Inflammatory macrophage treated with lipopolysaccharide for 4 hours (primary cell): ENCODE results near the gene ZNF239.
"Not testable (repeated sequence)": the region's sequence is repeated elsewhere in the genome, so short reads cannot be mapped to it uniquely, and the experiment has no call there.

ENCODE experiments used
- DNase-seq: peaks from one replicate; pipeline ENCODE4 v3.0.0-alpha.2; 2020

Gene ZNF239

DNA sequence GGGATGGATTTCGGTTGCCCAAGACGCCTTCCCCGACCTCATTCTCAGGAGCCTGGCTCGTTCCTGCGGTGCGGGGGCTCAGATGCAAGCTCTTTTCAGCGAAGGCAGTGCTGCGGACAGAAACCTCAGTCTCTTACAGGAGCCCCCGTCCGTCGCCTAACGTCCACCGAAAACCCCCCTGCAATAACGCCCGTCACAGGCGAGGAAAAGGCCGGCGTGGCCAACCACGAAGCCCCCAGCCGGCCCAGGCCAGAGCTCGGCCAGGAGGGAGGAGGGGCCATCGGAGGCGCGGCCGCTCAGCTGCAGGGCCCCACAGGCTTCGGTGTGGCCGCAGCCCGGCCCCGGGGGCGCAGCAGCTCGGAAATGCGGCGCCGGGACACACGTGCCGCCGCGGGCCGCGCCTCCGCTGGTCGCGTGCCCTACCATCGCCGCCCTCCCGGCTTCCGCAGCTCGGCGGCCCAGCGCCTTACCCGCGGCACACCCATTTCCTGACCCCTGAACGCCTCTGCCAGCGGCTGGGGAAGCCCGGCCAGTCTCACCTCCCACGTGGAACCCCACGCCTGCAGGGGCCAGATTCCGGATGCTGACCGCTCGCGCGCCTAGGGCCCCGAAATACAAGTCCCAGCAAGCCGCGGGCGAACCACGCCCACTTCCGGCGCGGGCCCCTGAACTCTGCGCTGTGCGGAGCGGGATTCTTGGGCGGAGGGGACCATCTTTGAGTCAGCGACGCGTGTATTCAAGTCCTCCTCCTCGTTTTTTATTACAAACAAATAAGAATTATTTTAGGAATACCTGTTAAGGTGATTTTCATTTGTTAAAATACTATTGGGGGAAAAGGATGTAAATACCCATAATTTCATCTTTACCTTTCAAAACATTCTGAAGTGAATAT is at the start of gene ZNF239:
Gene ZNF239 (minus strand): TSS at position 616 of the 892 bp plus-strand sequence. CDS start 16,537 bp downstream, outside the sequence.
- peak; percentile 67 for DNase-seq

DNA sequence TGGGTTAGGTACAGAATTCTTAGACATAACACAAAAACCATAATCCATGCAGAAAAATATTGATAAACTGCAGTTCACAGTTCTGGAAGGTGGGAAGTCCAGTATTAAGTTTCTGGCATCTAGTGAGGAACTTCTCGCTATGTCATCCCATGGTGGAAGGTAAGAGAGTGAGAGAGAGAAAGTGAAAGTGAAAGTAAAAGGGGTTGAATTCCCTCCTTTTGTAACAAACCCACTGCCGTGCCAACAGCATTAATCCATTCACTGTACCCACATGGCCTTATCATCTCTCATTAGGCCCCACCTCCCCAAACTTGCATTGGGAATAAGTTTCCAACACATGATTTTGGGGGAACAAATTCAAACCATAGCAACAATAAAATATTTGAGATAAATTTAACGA is 48.9 kb upstream of the ZNF239 start:
- peak; percentile 43 for DNase-seq

DNA sequence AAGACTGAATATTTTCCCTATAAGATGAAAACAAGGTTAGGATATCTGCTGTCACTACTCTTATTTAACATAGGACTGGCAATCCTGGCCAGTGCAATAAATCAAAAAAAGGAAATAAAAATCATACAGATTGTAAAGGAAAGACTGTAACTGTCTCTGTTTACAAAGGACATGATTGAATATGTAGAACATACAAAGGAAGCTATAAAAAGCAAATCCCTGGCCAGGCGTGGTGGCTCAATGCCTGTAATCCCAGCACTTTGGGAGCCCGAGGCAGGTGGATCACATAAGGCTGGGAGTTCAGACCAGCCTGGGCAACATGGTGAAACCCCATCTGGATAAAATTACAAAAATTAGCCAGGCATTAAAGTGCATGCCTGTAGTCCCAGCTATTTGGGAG is 47.6 kb upstream of the ZNF239 start:
- no peak for DNase-seq

DNA sequence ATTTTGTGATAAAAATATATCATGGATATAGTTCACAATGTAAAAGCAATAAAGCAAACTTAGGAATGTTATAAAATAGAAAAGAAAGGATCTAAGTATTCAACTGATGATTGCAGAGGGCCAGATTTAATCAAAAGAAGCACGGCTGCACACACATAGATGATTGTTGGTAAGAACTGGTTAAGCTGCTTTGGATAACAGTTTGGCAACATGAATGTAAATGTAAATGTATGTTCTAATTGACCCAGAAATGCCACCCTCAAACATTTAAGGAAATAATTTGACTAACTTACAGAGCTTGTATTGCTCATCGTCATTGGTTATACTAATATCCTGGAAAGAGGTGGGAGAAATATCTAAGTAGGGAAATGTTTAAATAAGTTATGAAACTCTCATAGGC is 45.0 kb upstream of the ZNF239 start:
- DNase-seq: no peak

DNA sequence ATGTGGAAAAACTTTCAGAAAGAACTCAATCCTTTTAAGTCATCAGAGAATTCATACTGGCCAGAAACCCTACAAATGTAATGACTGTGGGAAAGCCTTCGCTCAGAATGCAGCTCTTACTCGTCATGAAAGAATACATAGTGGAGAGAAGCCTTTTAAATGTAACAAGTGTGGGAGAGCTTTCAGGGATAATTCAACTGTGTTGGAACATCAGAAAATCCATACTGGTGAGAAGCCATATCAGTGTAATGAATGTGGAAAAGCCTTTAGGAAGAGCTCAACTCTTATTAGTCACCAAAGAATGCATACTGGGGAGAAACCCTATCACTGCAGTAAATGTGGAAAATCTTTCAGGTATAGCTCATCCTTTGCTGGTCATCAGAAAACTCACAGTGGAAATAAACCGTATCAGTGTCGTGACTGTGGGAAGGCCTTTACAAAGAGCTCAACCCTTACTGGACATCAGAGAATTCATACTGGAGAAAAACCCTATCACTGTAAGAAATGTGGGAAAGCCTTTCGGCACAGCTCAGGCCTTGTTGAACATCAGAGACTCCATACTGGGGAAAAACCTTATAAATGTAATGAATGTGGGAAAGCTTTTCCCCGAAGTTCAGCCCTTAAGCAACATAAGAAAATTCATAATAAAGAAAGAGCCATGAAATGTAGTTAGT is 42.4 kb upstream of the ZNF239 start:
- DNase-seq: no peak

DNA sequence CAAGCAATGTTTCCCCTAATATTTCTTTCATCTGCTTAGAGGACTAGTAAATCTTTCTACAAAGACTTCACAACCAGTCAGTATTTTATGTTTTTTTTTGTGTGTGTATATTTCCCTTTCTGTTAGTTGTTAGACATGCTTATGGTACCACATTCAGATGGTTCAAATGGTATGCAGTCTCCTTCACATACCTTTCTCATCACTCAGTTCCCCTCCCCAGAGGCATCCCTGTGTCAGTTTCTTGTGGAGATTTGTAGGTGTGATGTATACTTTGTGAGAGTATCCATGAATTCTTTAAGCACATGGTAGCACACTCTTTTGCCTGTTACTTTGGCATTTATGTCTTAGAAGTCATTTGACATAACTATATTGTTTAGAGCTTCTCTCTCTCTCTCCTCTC is 36.2 kb upstream of the ZNF239 start:
- no peak for DNase-seq

DNA sequence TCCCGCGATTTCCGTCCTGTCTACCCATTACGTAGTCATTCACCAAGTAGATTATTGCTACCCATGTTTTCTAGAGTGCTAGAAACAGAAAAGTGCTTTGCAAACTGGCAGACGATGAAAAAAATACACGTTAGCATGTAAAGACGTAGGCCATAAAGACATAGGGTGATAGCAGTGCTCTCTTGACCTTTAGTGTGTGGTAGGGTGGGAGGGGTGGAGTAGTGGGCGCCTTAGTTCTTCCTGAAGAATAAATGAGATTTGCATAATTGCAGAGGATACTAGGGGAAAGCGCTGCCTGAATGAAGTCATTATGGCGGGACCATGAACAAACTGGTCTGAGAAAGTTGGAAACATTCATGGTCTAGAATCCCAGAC is 32.8 kb upstream of the ZNF239 start:
- DNase-seq: no peak

DNA sequence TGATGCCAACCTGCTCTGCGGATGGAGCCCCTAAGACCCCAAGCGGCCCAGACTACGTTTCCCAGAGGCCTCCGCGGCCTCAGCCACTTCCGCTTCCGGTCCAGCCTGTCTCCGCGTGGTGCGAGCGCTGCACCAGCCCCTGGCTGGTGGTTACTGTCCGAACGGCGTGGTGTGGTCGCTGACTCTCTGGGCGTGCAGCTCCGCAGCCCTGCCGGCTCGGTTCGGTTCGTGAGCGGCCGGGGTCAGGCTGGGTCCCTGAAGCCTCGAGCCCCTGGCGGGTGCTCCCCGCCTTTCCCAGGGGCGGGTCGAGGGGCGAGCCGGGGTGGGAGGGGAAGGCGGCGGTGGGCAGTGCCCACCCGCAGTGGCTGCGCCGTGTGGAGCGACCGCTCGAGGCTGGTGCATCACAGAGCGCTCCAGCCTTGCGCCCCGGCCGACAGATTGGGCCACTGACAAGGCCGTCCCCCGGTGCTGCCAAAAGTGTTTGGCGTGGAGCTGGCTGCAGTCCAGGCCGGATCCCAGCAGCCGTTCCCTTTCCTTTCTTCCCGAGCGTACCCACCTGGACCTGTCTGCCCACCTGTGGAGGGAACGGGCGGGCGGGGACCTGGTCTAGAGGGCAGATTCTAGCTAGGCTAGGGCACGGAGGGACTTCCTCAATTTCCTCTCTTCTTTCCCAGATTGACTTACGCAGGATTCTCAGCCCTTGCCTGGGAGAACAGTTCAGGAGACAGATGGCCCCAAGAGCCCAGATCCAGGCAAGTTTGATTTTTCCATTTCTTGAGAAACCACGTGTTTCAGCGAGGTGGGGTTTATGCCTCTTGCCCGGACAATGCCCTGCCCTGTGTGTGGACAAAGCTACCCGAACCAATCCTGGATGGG is 32.1 kb upstream of the ZNF239 start, which contains the start of gene ZNF485:
Gene ZNF485 (plus strand): TSS at position 116 of the 876 bp plus-strand sequence. CDS start 613 bp downstream, at position 729.
- peak; percentile 40 for DNase-seq

DNA sequence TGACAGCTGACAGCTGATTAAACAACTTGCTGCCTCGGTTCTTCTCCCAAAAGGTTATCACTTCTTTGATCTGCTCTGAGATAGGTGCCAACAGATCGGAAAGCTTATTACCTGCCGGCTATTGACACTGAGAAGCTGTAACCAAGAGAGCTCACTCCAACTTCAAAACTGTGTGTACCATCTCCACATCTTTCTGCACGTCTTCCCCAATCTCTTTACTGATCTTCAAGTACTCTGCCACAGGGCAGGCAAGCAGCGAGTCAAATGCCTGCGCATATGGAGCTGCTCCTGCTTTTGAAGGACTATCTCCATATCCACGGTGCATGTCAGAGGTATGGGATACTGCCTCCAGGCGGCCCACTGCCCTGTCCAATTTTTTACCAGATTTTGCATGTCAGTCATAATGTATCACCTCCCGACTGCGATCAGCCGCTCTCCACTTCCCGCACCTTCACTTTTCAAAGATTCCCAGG is 31.5 kb upstream of the ZNF239 start:
- DNase-seq: no peak

DNA sequence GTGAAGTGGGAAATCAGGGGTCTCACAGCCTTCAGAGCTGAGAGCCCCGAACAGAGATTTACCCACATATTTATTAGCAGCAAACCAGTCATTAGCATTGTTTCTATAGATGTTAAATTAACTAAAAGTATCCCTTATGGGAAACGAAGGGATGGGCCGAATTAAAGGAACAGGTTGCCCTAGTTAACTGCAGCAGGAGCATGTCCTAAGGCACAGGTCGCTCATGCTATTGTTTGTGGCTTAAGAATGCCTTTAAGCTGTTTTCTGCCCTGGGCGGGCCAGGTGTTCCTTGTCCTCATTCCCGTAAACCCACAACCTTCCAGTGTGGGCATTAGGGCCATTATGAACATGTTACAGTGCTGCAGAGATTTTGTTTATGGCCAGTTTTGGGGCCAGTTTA is 27.2 kb upstream of the ZNF239 start:
- not testable (repeated sequence) for DNase-seq

DNA sequence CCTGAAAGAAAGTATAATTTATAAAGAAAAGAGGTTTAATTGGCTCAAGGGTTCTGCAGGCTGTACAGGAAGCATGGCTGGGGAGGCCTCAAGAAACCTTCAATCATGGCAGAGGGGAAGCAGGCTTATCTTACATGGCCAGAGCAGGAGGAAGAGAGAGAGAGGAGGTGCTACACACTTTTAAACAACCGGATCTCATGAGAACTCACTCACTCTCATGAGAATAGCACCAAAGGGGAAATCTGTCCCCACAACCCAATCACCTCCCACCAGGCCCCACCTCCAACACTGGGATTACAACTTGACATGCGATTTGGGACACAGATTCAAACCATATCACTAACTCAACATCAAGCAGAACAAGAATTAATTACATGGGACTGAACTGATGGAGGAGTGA is 24.9 kb upstream of the ZNF239 start:
- no peak for DNase-seq

DNA sequence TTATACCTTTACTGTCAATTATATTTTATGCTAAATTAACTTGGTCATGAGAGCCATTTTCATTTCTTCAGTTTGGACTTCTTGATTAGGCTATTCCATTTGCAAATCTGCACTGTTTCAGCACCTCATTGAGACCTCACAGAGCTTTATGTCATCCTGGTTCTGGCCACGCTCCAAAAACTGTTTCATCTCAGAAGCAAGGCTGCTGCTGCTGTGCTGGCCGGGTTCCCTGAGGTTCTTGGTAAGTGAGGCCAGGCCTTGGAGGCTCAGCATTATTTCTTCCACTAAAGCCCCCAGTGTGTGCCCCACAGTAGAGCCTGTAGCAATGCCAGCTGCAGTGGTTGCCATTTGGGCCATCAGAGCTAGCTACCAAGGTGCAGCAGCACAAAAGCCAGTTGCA is 24.0 kb upstream of the ZNF239 start:
- DNase-seq: no peak

DNA sequence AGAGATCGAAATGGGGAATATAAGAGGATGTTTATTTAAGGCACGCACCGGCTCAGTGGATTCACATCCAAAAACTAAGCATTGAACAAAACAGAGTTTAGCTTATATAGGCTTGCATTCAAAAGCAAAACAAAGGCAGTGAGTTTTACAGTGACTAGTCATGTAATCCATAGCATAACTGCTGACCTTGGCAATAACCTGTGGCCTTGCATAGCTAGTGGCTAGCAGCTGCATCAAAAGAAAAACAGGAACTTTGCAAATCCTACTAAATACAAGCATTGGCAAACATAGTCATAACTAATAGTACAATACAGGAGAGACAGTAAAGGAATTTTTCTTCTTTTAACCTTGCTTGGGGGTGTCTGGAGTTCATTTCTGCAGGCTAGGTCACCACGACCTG is 22.1 kb upstream of the ZNF239 start:
- DNase-seq: peak; percentile 41

DNA sequence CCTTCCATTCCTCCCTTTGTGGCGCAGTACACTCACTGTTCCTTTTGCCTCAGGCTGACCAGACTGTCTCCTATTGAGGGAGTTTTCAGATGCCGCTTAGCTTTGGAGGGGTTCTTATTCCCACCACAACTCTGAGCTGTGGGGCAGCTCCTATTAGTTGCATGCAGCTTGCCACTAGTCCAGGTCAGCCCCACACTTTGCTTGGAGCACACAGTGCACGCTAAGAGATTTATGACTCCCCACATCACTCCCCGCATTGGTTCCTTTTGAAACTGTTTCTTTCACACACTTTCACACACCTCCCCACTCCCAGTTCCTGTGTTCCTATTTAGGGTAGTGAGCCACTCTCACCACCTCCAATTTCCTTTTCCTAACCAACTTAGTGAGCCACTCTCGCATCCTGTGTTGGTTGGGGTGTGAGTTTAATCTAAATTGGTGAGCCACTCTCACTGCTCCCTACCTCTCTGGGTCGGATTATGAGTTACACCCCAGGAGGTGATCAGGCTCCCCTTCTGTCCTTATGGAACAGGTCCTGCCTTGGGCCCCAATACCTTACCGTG is 21.4 kb upstream of the ZNF239 start:
- peak; percentile 34 for DNase-seq

DNA sequence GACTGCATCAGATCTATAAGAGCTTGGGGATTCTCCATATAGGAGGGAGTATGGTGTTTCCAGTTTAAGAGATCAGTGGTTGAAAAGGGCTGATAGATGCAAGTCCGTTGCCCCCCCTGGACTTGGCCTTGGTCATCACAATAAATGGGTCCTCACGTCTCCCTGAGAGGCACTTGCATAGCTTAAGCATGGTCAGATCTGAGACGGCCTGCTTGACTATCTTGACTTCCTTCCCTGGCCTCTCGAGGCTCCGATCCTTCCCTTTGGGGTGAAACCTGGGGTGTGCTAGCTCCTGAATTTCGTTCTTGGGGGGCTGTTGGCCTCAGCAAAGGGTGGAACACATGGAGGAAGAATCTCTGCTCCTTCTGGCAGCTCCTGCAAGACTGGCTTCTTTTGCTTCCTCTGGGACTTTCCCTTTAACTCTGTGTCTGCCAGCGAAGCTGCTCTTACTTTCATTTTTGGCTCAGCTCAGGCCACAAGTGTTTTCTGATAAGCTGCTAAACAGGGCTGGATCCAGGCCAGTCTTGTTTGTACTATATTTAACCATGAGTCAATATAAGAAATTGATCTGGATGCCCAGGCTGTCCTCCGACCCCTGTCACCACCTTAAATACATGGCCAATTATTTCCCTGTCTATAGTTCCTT is 20.7 kb upstream of the ZNF239 start:
- peak; percentile 71 for DNase-seq

DNA sequence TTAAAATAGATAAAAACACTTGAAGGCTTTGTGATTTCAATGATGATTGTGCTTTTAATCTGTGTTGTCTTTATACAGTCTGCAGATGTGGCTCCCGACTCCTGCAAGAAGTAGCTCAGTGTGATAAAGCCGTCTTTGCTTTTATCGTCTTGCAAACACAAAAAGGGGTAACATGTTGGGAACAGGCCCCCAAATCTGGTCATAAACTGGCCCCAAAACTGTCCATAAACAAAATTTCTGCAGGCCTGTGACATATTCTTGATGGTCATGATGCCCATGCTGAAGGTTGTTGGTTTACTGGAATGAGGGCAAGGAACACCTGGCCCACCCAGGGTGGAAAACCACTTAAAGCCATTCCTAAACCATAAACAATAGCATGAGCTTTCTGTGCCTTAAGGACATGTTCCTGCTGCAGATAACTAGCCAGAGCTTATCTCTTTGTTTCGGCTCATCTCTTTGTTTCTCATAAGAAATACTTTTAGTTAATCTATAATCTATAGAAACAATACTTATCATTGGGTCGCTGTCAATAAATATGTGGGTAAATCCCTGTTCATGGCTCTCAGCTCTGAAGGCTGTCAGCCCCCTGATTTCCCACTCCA is 17.0 kb upstream of the ZNF239 start:
- DNase-seq: no peak

DNA sequence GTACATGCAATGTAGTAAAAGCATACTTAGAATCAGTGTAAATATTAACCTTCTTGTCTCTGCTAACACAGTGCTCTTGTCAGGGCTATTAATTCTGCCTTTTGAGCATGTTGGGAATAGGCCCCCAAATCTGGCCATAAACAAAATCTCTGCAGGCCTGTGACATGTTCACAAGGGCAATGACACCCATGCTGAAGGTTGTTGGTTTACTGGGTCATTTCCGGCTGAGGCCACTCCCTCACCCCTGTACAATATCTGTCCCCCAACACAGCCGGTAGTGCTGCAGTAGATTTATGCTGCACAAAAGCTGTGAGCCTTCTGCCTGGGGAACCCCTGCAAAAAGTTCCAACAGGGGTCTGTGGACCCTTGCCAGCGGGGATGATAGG is 12.3 kb upstream of the ZNF239 start:
- not testable (repeated sequence) for DNase-seq

DNA sequence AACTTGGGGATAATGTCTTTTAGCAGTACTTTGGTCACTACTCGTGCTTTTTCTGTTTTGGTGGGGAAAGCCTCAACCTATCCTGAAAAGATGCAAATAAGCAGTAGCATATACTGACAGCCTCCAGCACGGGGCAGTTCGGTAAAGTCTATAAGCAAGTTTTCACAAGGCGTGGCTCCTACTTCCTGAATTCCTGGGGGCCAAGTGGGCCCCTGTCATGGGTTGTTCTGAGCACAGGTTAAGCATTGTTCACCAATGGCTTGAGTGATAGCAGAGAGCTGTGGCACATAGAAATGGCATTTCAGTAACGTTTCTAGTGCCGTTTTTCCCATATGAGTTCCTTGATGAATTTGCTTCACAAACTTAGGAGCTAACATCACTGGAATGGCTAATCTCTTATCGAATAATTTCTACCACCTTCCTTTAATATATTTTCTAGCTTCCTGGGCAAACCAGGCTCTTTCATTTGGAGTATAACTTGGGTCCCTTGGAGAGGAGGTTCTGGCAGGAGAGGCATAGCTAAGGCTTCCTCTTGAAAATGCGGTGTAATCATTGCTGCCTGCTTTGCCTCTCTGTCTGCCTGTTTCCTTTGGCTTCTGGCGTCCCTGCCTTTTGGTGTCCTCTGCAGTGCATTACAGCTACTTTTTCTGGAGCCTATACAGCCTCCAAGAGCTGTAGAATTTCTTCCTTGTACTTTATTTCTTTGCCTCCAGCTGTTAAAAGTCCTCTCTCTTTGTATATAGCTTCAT is 11.7 kb upstream of the ZNF239 start:
- DNase-seq: no peak

DNA sequence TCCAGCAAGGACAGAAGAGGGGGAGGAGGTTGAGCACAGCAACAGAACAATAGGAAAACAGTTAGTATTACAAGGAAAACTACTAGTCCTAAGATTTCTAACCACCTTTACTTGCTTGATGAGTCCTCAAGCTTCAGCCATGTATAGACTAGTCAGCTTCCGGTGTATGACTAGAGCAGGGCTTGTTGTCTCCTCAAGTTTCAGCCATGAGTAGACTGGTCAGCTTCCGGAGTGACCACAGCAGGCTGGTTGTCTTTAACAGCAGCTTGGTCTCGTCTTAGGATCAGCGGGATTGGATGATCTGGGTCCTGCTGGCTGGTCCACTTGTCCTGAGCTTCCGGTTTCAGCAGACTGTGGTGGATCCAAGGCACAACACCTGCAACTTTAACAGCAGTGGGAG is 10.6 kb upstream of the ZNF239 start:
- no peak for DNase-seq

DNA sequence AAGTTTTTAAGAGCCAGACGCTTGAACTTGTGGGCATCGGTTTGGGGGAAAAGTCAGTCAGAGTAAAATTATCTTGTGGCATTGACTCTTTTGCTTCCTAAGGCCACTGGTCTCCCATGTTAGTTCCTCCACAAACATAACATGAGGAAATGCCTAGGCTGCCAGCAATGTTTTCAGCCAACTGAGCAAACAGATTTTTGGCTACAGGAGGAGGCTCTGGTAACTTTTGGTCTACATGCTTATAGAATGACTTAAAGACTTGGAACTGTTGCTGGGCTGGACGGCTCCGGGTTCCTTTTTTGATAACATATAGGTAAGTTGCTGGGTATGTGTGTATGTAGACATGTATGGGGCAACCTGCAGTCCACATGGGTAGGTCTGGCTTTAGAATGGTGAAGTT is 9.6 kb upstream of the ZNF239 start:
- no peak for DNase-seq

DNA sequence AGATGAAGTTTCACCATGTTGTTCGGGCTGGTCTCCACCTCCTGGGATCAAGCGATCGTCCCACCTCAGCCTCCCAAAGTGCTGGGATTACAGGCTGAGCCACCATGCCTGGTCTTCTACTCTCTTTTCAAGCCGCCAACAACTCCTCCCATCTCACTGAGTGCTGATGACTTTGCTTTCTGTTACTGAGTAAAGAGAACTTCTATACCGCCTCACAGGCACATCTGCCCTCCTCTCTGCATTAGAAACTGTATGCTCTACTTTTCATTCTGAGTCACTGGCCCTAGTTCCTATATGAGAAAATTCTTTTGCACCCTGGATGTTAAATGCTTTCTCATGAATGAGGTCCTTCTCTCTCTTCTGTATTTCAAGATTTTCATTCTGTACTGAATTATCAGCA is 2.2 kb upstream of the ZNF239 start:
- DNase-seq: no peak
